ENCODE data around the gene DEGS1.

Gene DEGS1

GRCh38 chr1:224217655-224218623 lies 34.9 kb downstream of the DEGS1 start:
- no peak for DNase-seq

- DNase-seq, result no peak
Observed at GRCh38 chr1:224219011-224219611, 36.1 kb downstream of the DEGS1 start.

GRCh38 chr1:224219612-224220059 lies 36.6 kb downstream of the DEGS1 start:
- no peak for DNase-seq

GRCh38 chr1:224223819-224224714 lies 41.0 kb downstream of the DEGS1 start:
- no peak for DNase-seq

GRCh38 chr1:224226849-224227502 lies 43.9 kb downstream of the DEGS1 start:
- DNase-seq, result no peak

- DNase-seq, result no peak
Observed at GRCh38 chr1:224234017-224234416, 51.0 kb downstream of the DEGS1 start.

GRCh38 chr1:224235813-224236493 lies 52.9 kb downstream of the DEGS1 start:
- no peak for DNase-seq

GRCh38 chr1:224237119-224237881 lies 54.3 kb downstream of the DEGS1 start:
- no peak for DNase-seq

GRCh38 chr1:224238212-224238611 lies 55.2 kb downstream of the DEGS1 start:
- DNase-seq, result no peak

GRCh38 chr1:224238756-224239155 lies 55.7 kb downstream of the DEGS1 start:
- no peak for DNase-seq

All from activated CD4-positive, alpha-beta T cell treated with anti-CD3 and anti-CD28 coated beads, Interleukin-2, amount 50 U/mL, for 1 hour (primary cell).